ENCODE data around the gene PSORS1C2. TPM values are rescaled to one million over a fixed set of nuclear protein-coding genes. Genes with fewer than 3 reads are reported as not detected.

PSORS1C2 gene
- polyA plus RNA-seq (not detected in 3 replicates), polyA minus RNA-seq (not detected in 3 replicates)
- 1.9 TPM for polyA plus RNA-seq (2011; ENCODE audit: low read depth)
- polyA plus RNA-seq (2011; cell fraction: cytosol; rRNA removed), result not detected in 2 replicates
- polyA plus RNA-seq (2011; cell fraction: nucleus; rRNA removed), result 0.12 TPM in 1 of 2 replicates, not detected in the other
- polyA plus RNA-seq (2012; ENCODE audit: low replicate concordance), result 0.31 and 15.8 TPM in 2 replicates
- not detected for polyA minus RNA-seq (2011; cell fraction: cytosol; rRNA and poly(A)+ RNA removed)
- polyA minus RNA-seq (2011; cell fraction: nucleus; rRNA and poly(A)+ RNA removed), result not detected in 2 replicates

GRCh38 chr6:31138982-31139381, at the start of gene PSORS1C2:
Gene PSORS1C2, minus strand, starts transcription at chr6:31139066. Its CDS starts 40 bp downstream, at chr6:31139026.
- dilution Hi-C loops (cut with MboI; ENCODE audit: extremely low pct_ligation_motif_present, low sequenced_read_pairs), result no loop called here
- FAIRE-seq (no peak), DNase-seq (ENCODE audit: low read depth, low spot score) (no peak)
- Histone ChIP-seq H3K27ac (ENCODE audit: control insufficient read depth, insufficient read depth, low read length) (no peak within 1 kb of the TSS), H3K4me1 (ENCODE audit: control insufficient read depth, extremely low read depth, insufficient read depth, low read length) (peaks cover 10% of the 10 kb centered on the region), H3K9me1 (ENCODE audit: control insufficient read depth, extremely low read depth, insufficient read depth, low read length) (no peaks in the 10 kb centered on the region), H3K36me3 (ENCODE audit: control insufficient read depth in 2 of 2, extremely low read depth in 1 of 2, insufficient read depth in 2 of 2, low read length in 2 of 2) (peaks cover 0 to 3% of the 10 kb centered on the region in 2 experiments), H3K27me3 (ENCODE audit: control insufficient read depth, extremely low read depth, insufficient read depth, low read length) (no peaks in the 10 kb centered on the region), H3K79me2 (ENCODE audit: control insufficient read depth, insufficient read depth, low read length) (no peaks in the 10 kb centered on the region), H4K20me1 (ENCODE audit: control insufficient read depth, extremely low read depth, insufficient read depth, low read length) (no peaks in the 10 kb centered on the region), H3K9me3 (ENCODE audit: control insufficient read depth, low read depth, low read length) (no peaks in the 10 kb centered on the region), H3K4me2 (ENCODE audit: control insufficient read depth, extremely low read depth, insufficient read depth, low read depth, low read length) (peak within 1 kb of the TSS; percentile 84), H3K9ac (ENCODE audit: control insufficient read depth, extremely low read depth, insufficient read depth, low read length) (no peak within 1 kb of the TSS), H2AFZ (ENCODE audit: control insufficient read depth, low read length) (no peak within 1 kb of the TSS), H3K4me3 (ENCODE audit: control insufficient read depth in 2 of 3, extremely low read depth in 1 of 3, insufficient read depth in 2 of 3, low read depth in 1 of 3, low read length in 3 of 3) (no peak within 1 kb of the TSS)
- TF ChIP-seq CTCF (optimal IDR thresholded peaks at IDR 0.05 in 1 of 3, IDR thresholded peaks at IDR 0.05 in 1 of 3, conservative IDR thresholded peaks at IDR 0.05 in 1 of 3; ENCODE audit: extremely low read depth in 1 of 3, insufficient read depth in 2 of 3, low read length in 3 of 3) (no peak), EZH2 (IDR thresholded peaks at IDR 0.05; ENCODE audit: low read length) (no peak)

GRCh38 chr6:31187780-31188194, 48.9 kb upstream of the PSORS1C2 start:
- Histone ChIP-seq H3K36me3 (ENCODE audit: control insufficient read depth in 2 of 2, extremely low read depth in 1 of 2, insufficient read depth in 2 of 2, low read length in 2 of 2) (no peaks in the 10 kb centered on the region), H3K27ac (ENCODE audit: control insufficient read depth, insufficient read depth, low read length) (no peak overlapping the region), H3K4me1 (ENCODE audit: control insufficient read depth, extremely low read depth, insufficient read depth, low read length) (peaks cover 8% of the 10 kb centered on the region), H3K9me1 (ENCODE audit: control insufficient read depth, extremely low read depth, insufficient read depth, low read length) (no peaks in the 10 kb centered on the region), H3K9ac (ENCODE audit: control insufficient read depth, extremely low read depth, insufficient read depth, low read length) (no peak overlapping the region), H3K4me2 (ENCODE audit: control insufficient read depth, extremely low read depth, insufficient read depth, low read depth, low read length) (no peak overlapping the region), H3K4me3 (ENCODE audit: control insufficient read depth in 2 of 3, extremely low read depth in 1 of 3, insufficient read depth in 2 of 3, low read depth in 1 of 3, low read length in 3 of 3) (no peak overlapping the region), H3K79me2 (ENCODE audit: control insufficient read depth, insufficient read depth, low read length) (peaks cover 6% of the 10 kb centered on the region), H2AFZ (ENCODE audit: control insufficient read depth, low read length) (no peak overlapping the region), H3K9me3 (ENCODE audit: control insufficient read depth, low read depth, low read length) (no peaks in the 10 kb centered on the region), H3K27me3 (ENCODE audit: control insufficient read depth, extremely low read depth, insufficient read depth, low read length) (no peaks in the 10 kb centered on the region), H4K20me1 (ENCODE audit: control insufficient read depth, extremely low read depth, insufficient read depth, low read length) (no peaks in the 10 kb centered on the region)
- FAIRE-seq, result no peak
- TF ChIP-seq CTCF (optimal IDR thresholded peaks at IDR 0.05 in 1 of 3, IDR thresholded peaks at IDR 0.05 in 1 of 3, conservative IDR thresholded peaks at IDR 0.05 in 1 of 3; ENCODE audit: extremely low read depth in 1 of 3, insufficient read depth in 2 of 3, low read length in 3 of 3) (no peak), EZH2 (IDR thresholded peaks at IDR 0.05; ENCODE audit: low read length) (no peak)
- dilution Hi-C loops (cut with MboI; ENCODE audit: extremely low pct_ligation_motif_present, low sequenced_read_pairs), result no loop called here
- no peak for DNase-seq (ENCODE audit: low read depth, low spot score)

All from keratinocyte (primary cell).